Limb (tissue), 2 donors: ENCODE data around the gene DCAF10.
"Not testable (repeated sequence)": the region's sequence is repeated elsewhere in the genome, so short reads cannot be mapped to it uniquely, and the experiment has no call there.

Experiments used
- DNase-seq, 2 donors: peaks; one replicate each; pipeline ENCODE4 v3.0.0-alpha.2; 2016; ENCODE audit errors: extremely low spot score in 2 of 2

Gene DCAF10

DNA sequence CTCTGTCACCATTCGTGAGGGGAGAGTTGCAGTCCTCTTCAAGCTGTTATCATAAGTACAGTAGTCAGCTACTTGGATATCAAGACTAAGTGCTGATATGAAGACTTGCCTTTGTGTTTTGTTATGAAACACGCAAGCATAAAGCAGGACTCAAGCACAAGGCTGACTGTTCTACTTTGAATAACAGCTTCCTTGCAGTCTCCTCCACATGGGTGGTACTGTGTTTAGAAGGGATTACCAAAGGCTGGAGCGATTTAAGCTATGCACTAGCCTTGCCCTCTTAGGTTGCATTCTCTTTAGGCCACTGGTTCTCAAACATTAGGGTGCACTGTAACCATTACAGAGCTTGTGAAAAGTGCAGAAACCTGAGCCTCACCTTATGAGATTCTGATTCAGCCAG, 61.9 kb downstream of the DCAF10 start:
- DNase-seq, result no peak

DNA sequence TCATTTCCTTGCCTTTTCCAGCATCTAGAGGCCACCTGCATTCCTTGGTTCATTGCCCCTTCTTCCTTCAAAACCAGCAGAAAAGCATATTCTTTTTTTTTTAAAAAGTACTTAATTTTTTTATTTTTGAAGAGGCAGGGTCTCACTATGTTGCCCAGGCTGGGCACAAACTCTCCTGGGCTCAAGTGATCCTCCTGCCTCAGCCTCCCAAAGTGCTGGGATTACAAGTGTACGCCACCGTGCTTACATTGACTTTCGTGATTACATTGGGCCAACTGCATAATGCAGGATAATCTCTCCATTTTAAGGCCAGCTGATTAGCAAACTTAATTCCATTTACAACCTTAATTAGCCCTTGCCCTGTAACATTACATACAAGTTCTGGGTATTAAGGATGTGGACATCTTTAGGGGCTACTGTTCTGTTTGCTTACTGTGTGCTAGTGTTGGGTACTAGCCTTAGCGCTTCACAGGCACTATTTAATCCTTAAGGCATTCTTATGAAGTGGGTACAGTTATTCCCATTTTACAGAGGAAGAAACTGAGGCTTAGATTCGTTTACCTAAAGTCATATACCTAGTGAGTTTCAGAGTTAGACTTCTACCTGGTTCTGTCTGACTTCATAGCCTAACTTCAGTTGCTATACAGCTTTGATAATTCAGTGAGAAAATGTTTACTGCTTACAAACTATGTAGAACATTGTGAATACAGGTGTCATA, 69.6 kb downstream of the DCAF10 start:
- DNase-seq, result no peak

- no peak for DNase-seq
Observed at GRCh38 chr9:37870799-37871176, 70.2 kb downstream of the DCAF10 start.

DNA sequence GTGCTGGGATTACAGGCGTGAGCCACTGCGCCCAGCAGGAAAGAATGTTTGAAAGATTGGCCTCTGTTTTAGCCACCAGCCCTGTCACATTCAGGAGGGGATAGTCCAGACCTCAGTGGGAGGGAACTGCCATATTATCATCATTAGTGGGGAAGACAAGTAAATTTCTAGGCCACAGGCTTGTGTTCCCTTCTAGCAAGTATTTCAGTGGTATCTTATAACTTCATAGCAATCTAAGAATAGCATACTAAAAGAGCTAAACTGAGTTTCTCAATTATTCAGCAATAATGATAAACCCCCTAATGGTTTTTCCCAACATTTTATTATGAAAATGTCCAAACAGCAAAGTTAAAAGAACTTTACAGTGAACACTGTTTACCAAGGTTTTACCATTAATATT, 73.4 kb downstream of the DCAF10 start:
- DNase-seq, result no peak

- no peak for DNase-seq
Observed at GRCh38 chr9:37876376-37876775, 75.8 kb downstream of the DCAF10 start.

DNA sequence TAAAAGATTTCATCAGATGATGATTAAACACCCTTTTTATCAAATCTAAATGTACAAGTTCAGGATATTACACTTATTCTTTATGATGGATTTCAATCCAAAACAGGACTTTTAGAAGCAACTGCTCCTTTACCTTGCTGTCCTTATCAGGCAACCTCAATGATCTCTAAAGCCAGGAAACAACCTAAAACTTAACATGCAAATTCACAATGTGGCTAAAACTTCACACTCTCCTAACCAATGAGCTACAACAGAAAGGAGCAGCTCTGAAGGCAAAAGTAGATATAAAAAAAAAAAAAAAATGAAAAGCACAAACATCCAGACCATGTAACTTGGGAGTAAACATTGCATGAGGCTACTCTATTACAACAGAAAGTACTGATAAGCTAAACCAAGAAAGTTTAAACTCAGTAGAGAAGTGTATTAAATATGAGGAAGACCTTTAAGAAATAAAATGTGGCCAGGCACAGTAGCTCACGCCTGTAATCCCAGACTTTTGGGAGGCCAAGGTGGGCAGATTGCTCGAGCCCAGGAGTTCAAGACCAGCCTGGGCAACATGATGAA, 80.4 kb downstream of the DCAF10 start:
- DNase-seq, result no peak

- not testable (repeated sequence) for DNase-seq
Observed at GRCh38 chr9:37887977-37888583, 87.5 kb downstream of the DCAF10 start.

DNA sequence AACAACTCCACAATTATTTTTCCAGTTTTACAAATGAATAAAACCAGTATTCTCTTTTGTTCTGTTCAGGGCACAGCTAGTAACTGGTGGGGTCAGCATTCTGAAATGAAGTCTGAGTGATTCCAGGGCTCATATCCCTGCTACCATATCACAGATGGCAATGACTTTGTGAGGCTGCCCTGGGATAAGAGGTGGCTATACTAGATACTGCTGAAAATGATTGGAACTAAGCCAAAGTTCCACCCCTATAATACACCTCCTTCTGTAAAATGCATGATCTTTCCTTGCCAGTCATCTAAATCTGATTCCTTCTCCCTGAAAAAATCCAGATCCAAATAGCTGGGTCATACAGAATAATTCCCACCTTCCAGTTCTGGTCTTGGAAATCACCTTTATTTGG, 88.9 kb downstream of the DCAF10 start:
- DNase-seq, result no peak

DNA sequence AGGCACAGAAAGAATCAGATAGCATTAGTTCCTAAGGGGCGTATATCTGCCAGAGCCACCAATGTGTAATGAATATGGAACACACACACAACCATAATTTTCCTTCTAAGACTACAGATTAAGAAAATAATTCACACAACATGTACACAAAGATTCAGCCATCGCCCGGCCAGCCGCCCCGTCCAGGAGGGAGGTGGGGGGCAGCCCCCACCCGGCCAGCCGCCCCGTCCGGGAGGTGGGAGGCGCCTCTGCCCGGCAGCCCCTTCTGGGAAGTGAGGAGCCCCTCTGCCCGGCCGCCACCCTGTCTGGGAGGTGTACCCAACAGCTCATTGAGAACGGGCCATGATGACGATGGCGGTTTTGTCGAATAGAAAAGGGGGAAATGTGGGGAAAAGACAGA, 90.4 kb downstream of the DCAF10 start:
- not testable (repeated sequence) for DNase-seq

GRCh38 chr9:37892063-37892462, 91.5 kb downstream of the DCAF10 start:
- DNase-seq, result no peak

GRCh38 chr9:37897665-37898064, 97.1 kb downstream of the DCAF10 start:
- no peak for DNase-seq

DNA sequence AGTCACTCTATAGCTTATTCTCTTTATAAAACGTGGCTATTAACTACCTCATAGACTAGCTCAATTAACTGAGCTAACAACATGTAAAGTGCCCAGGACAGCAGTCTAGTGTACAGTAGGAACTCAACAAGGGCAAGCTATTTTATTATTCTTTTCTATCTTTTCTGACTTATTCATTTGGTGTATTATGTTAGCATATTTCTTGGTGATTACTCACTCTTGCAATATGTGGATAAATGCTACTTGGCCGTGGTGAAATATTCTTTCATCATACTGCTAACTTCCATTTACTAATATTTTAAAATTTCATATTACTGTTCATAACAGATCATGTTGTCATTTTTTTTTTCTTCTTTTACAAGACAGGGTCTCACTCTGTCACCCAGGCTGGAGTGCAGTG, 98.4 kb downstream of the DCAF10 start:
- DNase-seq, result no peak

GRCh38 chr9:37902131-37902530, 101.5 kb downstream of the DCAF10 start:
- DNase-seq, result no peak

GRCh38 chr9:37902796-37903646, 102.4 kb downstream of the DCAF10 start:
- no peak for DNase-seq

DNA sequence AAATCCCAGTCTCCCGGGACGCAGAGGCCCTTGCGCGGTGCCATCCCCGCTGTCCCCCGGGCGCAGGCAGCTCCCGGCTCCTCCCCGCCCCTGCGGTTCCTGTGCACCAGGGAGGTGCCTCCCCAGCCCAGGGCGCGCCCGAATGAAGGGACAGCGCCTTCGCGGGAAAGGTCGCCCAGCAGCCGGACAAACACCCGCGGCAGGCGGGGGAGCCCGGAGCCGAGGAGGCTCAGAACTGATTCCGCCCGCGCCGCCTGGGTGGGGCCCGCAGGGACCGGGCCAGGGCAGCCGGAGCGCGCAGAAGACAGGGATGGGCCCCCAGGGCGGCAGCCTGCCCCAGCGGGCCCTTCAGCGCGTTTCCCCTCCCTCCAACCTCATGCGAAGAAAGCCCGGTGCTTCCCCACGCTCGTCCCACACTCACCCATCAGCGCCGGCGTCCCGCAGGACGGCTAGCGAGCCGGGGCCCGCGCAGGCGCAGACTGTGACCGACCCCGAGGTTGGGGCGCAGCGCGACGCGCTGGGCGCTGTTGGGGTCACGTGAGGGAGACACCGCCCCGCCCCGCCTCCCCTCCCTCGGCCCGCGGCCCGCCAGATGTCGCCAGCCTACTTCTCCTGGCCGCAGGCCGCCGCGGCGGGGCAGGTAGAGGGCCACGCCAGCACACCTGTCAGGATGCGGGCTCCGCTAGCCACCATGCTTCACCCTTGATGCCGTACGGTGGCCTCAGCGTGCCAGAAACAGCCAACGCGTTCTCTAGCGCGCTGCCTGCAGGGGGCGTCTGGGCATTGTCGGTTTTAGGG, 103.2 kb downstream of the DCAF10 start, which contains the start of gene SLC25A51:
Gene SLC25A51 (minus strand): TSS at position 481 of the 798 bp plus-strand sequence. CDS start 15,577 bp downstream, outside the sequence.
- DNase-seq, result peak; percentile 88 to 99

GRCh38 chr9:37904445-37905130, 104.0 kb downstream of the DCAF10 start:
- no peak for DNase-seq

GRCh38 chr9:37905131-37905505, 104.5 kb downstream of the DCAF10 start:
- no peak for DNase-seq

DNA sequence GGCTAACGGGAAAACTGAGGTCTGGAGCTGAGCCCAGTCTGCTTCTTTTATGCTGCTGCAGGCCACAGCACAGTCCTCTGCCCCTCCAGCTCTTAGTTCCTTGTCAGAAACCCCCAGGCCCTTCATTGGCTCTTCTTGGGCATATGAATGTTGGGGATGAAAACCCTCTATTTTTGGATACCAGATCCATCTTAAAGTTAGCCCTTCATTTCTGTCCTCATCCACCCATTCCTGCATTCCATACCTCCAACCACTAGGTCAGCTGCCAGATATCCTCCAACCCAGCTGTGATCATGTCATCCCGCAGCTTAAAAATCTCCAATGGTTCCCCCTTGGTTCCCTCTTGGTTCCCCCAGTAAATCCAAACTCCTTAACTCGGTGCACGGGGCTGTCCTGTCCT, 105.2 kb downstream of the DCAF10 start:
- no peak for DNase-seq

- DNase-seq, result no peak
Observed at GRCh38 chr9:37906312-37907239, 106.0 kb downstream of the DCAF10 start.

GRCh38 chr9:37908283-37908682, 107.7 kb downstream of the DCAF10 start:
- no peak for DNase-seq
